Tibial nerve (tissue), 4 donors: ENCODE results near the gene ZKSCAN3. TPM values are rescaled to one million over a fixed set of nuclear protein-coding genes. Genes with fewer than 3 reads are reported as not detected.

Experiments used
- DNase-seq, 2 donors: peaks; one replicate each; pipeline ENCODE4 v3.0.0-alpha.2; 2019; ENCODE audit warnings: low spot score in 2 of 2
- H3K27ac ChIP-seq, 4 donors: fragments of 200-600 bp; sonication (generic) in 3 of 4; one replicate each; pipeline ENCODE4 v1.5.1; 2017 to 2019; ENCODE audit warnings: mild to moderate bottlenecking in 1 of 4
- H3K27me3 ChIP-seq, 2 donors: fragments of 200-600 bp; sonication (generic) in 1 of 2; one replicate each; pipeline versions ENCODE4 v1.5.1 to v1.6.0; 2017 to 2019
- H3K36me3 ChIP-seq, 3 donors: fragments of 200-600 bp; sonication (generic); one replicate each; pipeline ENCODE4 v1.5.1; 2018 to 2019
- H3K4me1 ChIP-seq, 4 donors: fragments of 200-600 bp; sonication (generic) in 3 of 4; one replicate each; pipeline ENCODE4 v1.5.1; 2017 to 2019
- H3K4me3 ChIP-seq, 4 donors: fragments of 200-600 bp; sonication (generic) in 3 of 4; one replicate each; pipeline ENCODE4 v1.5.1; 2017 to 2019; ENCODE audit warnings: mild to moderate bottlenecking in 1 of 4, moderate library complexity in 1 of 4
- H3K9me3 ChIP-seq, 4 donors: fragments of 200-600 bp; sonication (generic) in 3 of 4; one replicate each; pipeline ENCODE4 v1.5.1; 2017 to 2019
- CTCF ChIP-seq, 5 experiments: fragments of 200-600 bp in 3 of 5; fragments of 450-650 bp in 2 of 5; sonication (generic) in 3 of 5; IDR thresholded peaks; one replicate each; pipeline ENCODE4 v1.5.1; 2016 to 2019; ENCODE audit warnings: antibody characterized with exemption in 5 of 5, mild to moderate bottlenecking in 3 of 5, moderate library complexity in 2 of 5
- EP300 ChIP-seq, 2 donors: sonication (generic); formaldehyde crosslinking; IDR thresholded peaks; one replicate each; pipeline ENCODE4 v1.6.1; 2017; ENCODE audit warnings: antibody characterized with exemption in 2 of 2, mild to moderate bottlenecking in 1 of 2
- POLR2A ChIP-seq, 2 donors: fragments of 450-650 bp; IDR thresholded peaks; one replicate each; pipeline ENCODE4 v1.6.1; 2017; ENCODE audit warnings: antibody characterized with exemption in 2 of 2, mild to moderate bottlenecking in 2 of 2, moderate library complexity in 2 of 2
- WGBS, 2 donors: methylation state at CpG; one replicate each; pipeline ENCODE4 v1.1.5; 2018; 5-methylcytosine and 5-hydroxymethylcytosine counted together
- total RNA-seq, 4 donors: library from RNA; depleted of rRNA; stranded (reverse); fragments of >200 nt; gene quantifications; one replicate each; pipeline ENCODE4 v1.1.0, GENCODE V29; 2016

Gene ZKSCAN3
- total RNA-seq, 4 donors from 2014 or later: 4.5 to 15.1 (median 7.1) TPM

- Histone ChIP-seq H3K4me1 (peaks cover 0 to 24% (median 8%) of the 10 kb centered on the region in 4 donors), H3K36me3 (peaks cover 0 to 4% (median 0%) of the 10 kb centered on the region in 3 donors), H3K27ac (peak within 1 kb of the TSS; percentile 93 to 99 (median 94)), H3K27me3 (no peaks in the 10 kb centered on the region), H3K4me3 (peak within 1 kb of the TSS; percentile 50 to 92 (median 70)), H3K9me3 (no peaks in the 10 kb centered on the region)
- 1% methylated on average over 34 to 35 of the region's 35 CpGs for WGBS, 2 donors
- TF ChIP-seq CTCF (IDR thresholded peaks at IDR 0.05): no peak
- peak in 1 of 2 donors; percentile 87 for TF ChIP-seq EP300 (IDR thresholded peaks at IDR 0.05)
- TF ChIP-seq POLR2A (IDR thresholded peaks at IDR 0.05): peak; percentile 70 to 73
- peak; percentile 40 to 91 for DNase-seq
Measured at GRCh38 chr6:28335564-28336283, 14.0 kb upstream of the ZKSCAN3 start, which contains the start of gene ZSCAN31. ZSCAN31 (minus strand) TSS chr6:28336148; CDS start chr6:28329683, 6,465 bp downstream.

- WGBS, 2 donors: 9 to 10% methylated on average over 24 of the region's 24 CpGs
- H3K36me3 ChIP-seq: peaks cover 0 to 4% (median 0%) of the 10 kb centered on the region in 3 donors
- H3K4me1 ChIP-seq: peaks cover 0 to 24% (median 8%) of the 10 kb centered on the region in 4 donors
- TF ChIP-seq POLR2A (IDR thresholded peaks at IDR 0.05): no peak
- no peaks in the 10 kb centered on the region for H3K27me3 ChIP-seq
- peak overlapping the region; percentile 93 to 99 (median 94) for H3K27ac ChIP-seq
- DNase-seq: peak in 1 of 2 donors; percentile 40
- peak overlapping the region; percentile 50 to 92 (median 70) for H3K4me3 ChIP-seq
- H3K9me3 ChIP-seq: no peaks in the 10 kb centered on the region
Measured at GRCh38 chr6:28336284-28337120, 13.2 kb upstream of the ZKSCAN3 start.

- H3K36me3 ChIP-seq: no peaks in the 10 kb centered on the region
- no peak for DNase-seq
- no peaks in the 10 kb centered on the region for H3K27me3 ChIP-seq
- H3K4me3 ChIP-seq: peak overlapping the region in 1 of 4 donors; percentile 92
- no peaks in the 10 kb centered on the region for H3K9me3 ChIP-seq
- peak overlapping the region in 1 of 4 donors; percentile 94 for H3K27ac ChIP-seq
- no peak for TF ChIP-seq POLR2A (IDR thresholded peaks at IDR 0.05)
- TF ChIP-seq CTCF (IDR thresholded peaks at IDR 0.05): no peak
- TF ChIP-seq EP300 (IDR thresholded peaks at IDR 0.05): no peak
- H3K4me1 ChIP-seq: peaks cover 0 to 24% (median 8%) of the 10 kb centered on the region in 4 donors
Measured at GRCh38 chr6:28337121-28337520, 12.6 kb upstream of the ZKSCAN3 start.

GRCh38 chr6:28340310-28341095 is 9.2 kb upstream of the ZKSCAN3 start:
- no peaks in the 10 kb centered on the region for H3K27me3 ChIP-seq
- no peak overlapping the region for H3K4me3 ChIP-seq
- H3K27ac ChIP-seq: no peak overlapping the region
- no peaks in the 10 kb centered on the region for H3K36me3 ChIP-seq
- no peaks in the 10 kb centered on the region for H3K9me3 ChIP-seq
- no peak for DNase-seq
- 75 to 86% methylated on average over 1 of the region's 1 CpG for whole genome bisulfite sequencing, 2 donors
- H3K4me1 ChIP-seq: peaks cover 0 to 10% (median 4%) of the 10 kb centered on the region in 4 donors
- TF ChIP-seq POLR2A (IDR thresholded peaks at IDR 0.05) (no peak), EP300 (IDR thresholded peaks at IDR 0.05) (no peak), CTCF (IDR thresholded peaks at IDR 0.05) (no peak)
